Activated naive CD8-positive, alpha-beta T cell treated with anti-CD3 and anti-CD28 coated beads, Interleukin-2, amount 50 U/mL, for 24 hours (primary cell): ENCODE data around the gene DNAJC13.
"Not testable (repeated sequence)": the region's sequence is repeated elsewhere in the genome, so short reads cannot be mapped to it uniquely, and the experiment has no call there.

Source experiments
- ATAC-seq: fragments of 150-1000 bp; cut with Tn5 transposase; one replicate; pipeline ENCODE4 v1.10.0; 2021
- DNase-seq: peaks from one replicate; pipeline ENCODE4 v3.0.0; 2021
- H3K27ac Mint-ChIP-seq: one replicate; pipeline ENCODE4 v1.8.0; 2021; ENCODE audit warnings: mild to moderate bottlenecking, mixed read lengths
- H3K27me3 Mint-ChIP-seq: one replicate; pipeline ENCODE4 v1.8.0; 2021; ENCODE audit warnings: mixed read lengths
- H3K36me3 Mint-ChIP-seq: one replicate; pipeline ENCODE4 v1.8.0; 2021; ENCODE audit warnings: low read depth, mixed read lengths
- H3K4me1 Mint-ChIP-seq: one replicate; pipeline ENCODE4 v1.8.0; 2021; ENCODE audit warnings: mixed read lengths
- H3K4me3 Mint-ChIP-seq: one replicate; pipeline ENCODE4 v1.8.0; 2021; ENCODE audit warnings: mild to moderate bottlenecking, moderate library complexity, mixed read lengths
- H3K9me3 Mint-ChIP-seq: one replicate; pipeline ENCODE4 v1.8.0; 2021; ENCODE audit warnings: mixed read lengths

DNAJC13 gene

DNA sequence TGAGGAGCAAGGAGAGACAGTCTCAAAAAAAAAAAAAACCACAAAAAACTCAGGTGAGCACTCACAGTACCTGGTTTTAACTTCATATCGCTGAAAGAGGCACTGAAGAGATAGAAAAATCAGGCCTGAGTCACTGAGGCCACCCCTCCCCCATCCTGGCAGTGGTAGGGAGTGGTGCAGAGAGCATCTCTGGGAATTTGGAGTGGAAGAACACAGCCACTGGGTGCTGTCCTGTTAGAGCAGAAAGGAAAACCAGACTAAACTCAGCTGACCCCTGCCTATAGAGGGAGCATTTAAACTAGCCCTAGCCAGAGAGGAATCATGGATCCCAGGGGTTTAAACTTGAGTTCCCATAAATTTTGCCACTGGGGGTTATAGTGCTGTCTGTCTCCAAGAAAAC is 22.2 kb upstream of the DNAJC13 start:
- Mint-ChIP-seq H3K27ac (no peak overlapping the region), H3K9me3 (no peaks in the 10 kb centered on the region), H3K4me3 (no peak overlapping the region), H3K36me3 (no peaks in the 10 kb centered on the region), H3K27me3 (no peaks in the 10 kb centered on the region), H3K4me1 (peaks cover 4% of the 10 kb centered on the region)
- no peak for ATAC-seq
- DNase-seq = no peak

DNA sequence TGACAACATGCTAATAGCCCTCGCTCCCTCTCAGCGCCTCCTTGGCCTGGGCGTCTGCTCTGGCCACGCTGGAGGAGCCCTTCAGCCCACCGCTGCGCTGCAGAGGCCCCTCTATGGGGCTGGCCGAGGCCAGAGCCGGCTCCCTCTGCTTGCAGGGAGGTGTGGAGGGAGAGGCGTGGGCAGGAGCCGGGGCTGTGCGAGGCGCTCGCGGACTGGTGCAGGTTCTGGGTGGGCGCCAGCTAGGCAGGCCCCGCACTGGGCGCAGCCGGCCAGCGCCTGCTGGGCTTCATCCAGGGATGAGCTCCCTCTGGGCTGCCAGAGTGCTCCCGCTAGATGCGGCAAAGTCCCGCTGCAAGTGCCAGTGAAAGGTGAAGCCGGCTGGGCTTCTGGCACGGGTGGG is 21.0 kb upstream of the DNAJC13 start:
- Mint-ChIP-seq H3K4me3 (no peak overlapping the region), H3K36me3 (no peaks in the 10 kb centered on the region), H3K4me1 (peaks cover 4% of the 10 kb centered on the region), H3K9me3 (no peaks in the 10 kb centered on the region), H3K27ac (no peak overlapping the region), H3K27me3 (no peaks in the 10 kb centered on the region)
- DNase-seq (no peak), ATAC-seq (no peak)

DNA sequence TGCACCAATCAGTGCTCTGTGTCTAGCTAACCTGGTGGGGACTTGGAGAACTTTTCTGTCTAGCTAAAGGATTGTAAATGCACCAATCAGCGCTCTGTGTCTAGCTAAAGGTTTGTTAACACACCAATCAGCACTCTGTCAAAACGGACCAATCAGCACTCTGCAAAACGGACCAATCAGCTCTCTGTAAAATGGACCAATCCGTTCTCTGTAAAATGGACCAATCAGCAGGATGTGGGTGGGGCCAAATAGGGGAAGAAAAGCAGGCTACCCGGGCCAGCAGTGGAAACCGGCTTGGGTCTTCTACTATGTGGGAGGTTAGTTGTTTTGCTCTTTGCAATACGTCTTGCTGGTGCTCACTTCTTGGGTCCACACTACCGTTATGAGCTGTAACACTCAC is 20.5 kb upstream of the DNAJC13 start:
- H3K9me3 Mint-ChIP-seq, ATAC-seq, H3K4me1 Mint-ChIP-seq, H3K27ac Mint-ChIP-seq, H3K27me3 Mint-ChIP-seq, H3K4me3 Mint-ChIP-seq, H3K36me3 Mint-ChIP-seq, DNase-seq: not testable (repeated sequence)

DNA sequence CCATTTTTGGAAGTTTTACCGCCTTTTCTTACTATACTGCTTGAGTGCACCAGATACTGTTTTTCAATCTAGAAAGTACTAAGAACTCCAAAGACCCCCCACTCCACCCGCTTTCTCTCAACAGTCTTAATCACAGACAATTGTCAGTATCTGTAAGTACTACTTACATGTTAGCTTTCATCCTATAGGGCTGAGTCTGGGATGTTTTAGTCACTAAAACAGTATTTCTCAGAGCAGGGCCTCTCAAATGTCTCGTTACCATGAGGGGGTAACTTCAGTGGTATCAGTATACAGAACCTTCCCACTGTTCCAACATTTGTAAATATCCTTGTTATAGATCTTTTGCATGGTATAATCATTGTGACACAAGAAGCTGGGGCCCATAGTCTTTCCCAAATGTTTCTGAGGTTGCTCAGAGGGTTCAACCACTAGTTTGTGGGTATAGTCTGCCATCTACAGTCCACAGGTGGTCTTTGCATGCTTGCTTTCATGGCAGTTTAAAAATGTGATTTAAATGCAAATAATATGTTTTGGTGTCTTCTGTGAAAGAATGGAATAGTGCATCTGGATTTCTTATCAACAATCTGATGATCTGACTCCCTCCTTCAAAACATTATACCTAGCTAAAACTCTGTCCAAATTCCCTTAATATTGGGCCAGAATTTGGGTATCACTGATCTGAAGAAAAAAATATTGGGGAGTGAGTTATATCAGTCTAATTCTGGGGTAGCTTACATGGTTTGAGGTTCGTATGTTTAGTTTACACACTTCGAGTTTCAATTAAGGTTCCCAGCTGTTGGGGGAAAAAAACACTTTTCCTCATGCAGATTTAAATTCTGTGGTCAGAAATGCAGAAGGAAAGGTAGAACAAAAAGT is 18.0 kb upstream of the DNAJC13 start:
- ATAC-seq (peak; percentile 61), DNase-seq (no peak)
- H3K27ac Mint-ChIP-seq = no peak overlapping the region
- no peaks in the 10 kb centered on the region for H3K9me3 Mint-ChIP-seq
- no peaks in the 10 kb centered on the region for H3K4me1 Mint-ChIP-seq
- H3K27me3 Mint-ChIP-seq = no peaks in the 10 kb centered on the region
- no peak overlapping the region for H3K4me3 Mint-ChIP-seq
- no peaks in the 10 kb centered on the region for H3K36me3 Mint-ChIP-seq

DNA sequence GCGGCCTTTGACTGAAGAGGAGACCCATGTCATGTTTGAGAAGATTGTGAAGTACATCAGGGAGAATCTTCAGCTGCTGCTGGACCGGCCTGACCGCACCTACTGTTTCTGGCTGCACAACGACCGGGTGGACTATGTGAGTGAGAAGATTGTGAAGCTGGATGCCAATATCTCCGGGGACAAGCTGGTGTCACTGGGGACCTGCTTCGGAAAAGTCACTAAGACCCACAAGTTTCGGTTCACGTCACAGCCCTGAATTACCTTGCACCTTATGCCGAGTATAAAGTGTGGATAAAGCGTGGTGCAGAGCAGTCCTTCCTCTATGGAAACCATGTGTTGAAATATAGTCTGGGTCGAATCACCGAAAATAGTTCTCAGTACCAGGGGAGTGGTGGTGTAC is 16.0 kb upstream of the DNAJC13 start:
- H3K36me3 Mint-ChIP-seq = no peaks in the 10 kb centered on the region
- no peak for DNase-seq
- no peak overlapping the region for H3K4me3 Mint-ChIP-seq

DNA sequence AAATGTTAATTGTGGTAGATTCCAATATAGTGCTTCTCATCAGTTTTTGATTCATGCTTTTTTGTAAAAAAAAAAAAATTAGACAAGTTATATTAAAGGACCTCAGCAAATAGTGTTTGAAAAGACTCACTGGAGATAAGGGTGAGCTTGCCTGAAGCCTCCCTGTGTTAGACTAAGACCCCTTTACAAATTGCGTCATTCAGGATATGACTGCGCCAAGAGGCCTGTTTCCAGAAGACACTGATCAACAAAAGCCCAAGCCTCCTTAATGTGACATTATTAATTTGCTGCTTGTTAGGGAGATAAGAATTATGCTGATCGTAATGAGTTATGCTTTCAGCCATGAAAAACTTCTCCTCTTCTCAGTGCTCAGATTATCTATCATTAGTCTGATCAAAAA is 13.0 kb upstream of the DNAJC13 start:
- ATAC-seq = no peak
- DNase-seq = no peak
- no peak overlapping the region for H3K4me3 Mint-ChIP-seq
- H3K36me3 Mint-ChIP-seq = no peaks in the 10 kb centered on the region
- H3K4me1 Mint-ChIP-seq = no peaks in the 10 kb centered on the region
- no peaks in the 10 kb centered on the region for H3K27me3 Mint-ChIP-seq
- no peak overlapping the region for H3K27ac Mint-ChIP-seq
- no peaks in the 10 kb centered on the region for H3K9me3 Mint-ChIP-seq

More for the DNA sequence above, 16.0 kb upstream of the DNAJC13 start:
- no peak overlapping the region for H3K27ac Mint-ChIP-seq
- no peaks in the 10 kb centered on the region for H3K4me1 Mint-ChIP-seq
- ATAC-seq = no peak
- H3K9me3 Mint-ChIP-seq = no peaks in the 10 kb centered on the region
- H3K27me3 Mint-ChIP-seq = no peaks in the 10 kb centered on the region

DNA sequence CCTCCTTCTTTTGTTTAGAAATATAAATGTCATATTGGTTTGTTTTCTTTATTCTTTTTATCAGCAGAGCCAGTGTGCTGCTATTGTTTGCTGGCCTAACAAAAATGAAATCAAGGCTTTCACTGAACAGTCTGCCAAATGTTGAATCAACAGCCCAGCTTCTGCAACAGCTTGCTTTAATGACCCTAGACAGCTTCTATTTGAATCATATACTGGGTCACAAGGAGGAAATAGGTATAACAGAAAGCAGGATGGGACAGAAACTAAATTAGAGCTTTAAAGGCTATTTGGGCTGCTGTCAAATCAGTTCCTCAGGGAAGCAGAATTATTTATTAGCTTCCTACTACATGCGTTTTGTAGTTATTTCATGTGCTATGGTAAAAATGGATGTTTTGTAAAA is 12.1 kb upstream of the DNAJC13 start:
- Mint-ChIP-seq H3K4me1 (no peaks in the 10 kb centered on the region), H3K27ac (no peak overlapping the region), H3K4me3 (no peak overlapping the region), H3K27me3 (no peaks in the 10 kb centered on the region), H3K9me3 (no peaks in the 10 kb centered on the region), H3K36me3 (no peaks in the 10 kb centered on the region)
- DNase-seq = no peak
- ATAC-seq = no peak

DNA sequence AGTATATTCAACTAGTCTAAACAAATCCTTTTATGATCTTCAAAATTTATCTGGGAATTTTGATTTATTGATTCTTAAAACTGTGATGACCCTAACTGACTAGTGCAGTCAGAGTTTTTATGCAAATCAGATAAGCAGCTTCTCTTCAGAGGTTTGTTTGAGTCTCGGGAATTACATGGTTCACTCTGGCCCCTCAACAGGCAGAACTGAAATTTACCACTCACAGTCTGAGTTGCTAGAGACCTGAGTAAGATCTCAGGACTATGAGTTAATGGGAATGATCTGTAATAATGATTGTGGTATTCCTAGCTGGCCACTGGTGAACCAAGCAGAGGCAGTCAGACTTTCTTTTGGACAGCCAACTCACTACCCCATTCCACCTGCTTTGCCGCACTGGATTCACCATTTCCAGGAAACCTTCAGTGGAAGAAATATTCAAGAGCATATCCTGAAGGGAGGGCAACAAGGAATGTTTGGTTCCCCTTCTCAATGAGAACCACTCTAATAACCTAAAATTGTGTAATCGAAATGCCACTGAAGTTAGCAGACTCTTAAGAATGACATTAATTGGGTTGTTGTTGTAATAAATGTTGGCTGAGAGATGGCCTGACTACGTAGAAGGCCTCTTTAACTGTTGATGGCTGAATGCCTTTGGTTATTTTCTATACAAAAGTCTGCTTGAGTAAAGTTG is 11.5 kb upstream of the DNAJC13 start:
- H3K9me3 Mint-ChIP-seq = no peaks in the 10 kb centered on the region
- H3K4me3 Mint-ChIP-seq = no peak overlapping the region
- ATAC-seq (no peak), DNase-seq (no peak)
- H3K36me3 Mint-ChIP-seq = no peaks in the 10 kb centered on the region
- no peaks in the 10 kb centered on the region for H3K4me1 Mint-ChIP-seq
- H3K27me3 Mint-ChIP-seq = no peaks in the 10 kb centered on the region
- H3K27ac Mint-ChIP-seq = no peak overlapping the region

DNA sequence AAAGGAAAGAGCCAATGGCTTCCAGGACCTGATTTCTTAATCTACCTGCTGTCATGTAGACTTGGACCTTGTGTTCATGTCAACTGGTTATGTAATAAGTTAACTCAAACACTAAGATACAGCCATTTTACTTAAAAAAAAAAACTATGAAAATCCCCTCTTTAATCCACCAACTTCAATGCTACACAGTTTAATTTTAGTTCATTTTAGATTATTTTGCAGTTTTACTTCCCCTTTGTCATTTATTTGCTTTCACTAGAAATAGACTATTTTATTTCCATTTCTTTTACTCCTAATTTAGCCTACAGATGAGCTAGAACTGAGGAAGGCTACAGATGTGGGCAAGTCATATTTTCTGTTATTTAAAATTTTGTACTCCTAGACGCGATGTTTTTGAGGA is 10.7 kb upstream of the DNAJC13 start:
- Mint-ChIP-seq H3K9me3 (no peaks in the 10 kb centered on the region), H3K4me1 (no peaks in the 10 kb centered on the region), H3K4me3 (no peak overlapping the region), H3K36me3 (no peaks in the 10 kb centered on the region), H3K27me3 (no peaks in the 10 kb centered on the region), H3K27ac (no peak overlapping the region)
- no peak for ATAC-seq
- DNase-seq = no peak

DNA sequence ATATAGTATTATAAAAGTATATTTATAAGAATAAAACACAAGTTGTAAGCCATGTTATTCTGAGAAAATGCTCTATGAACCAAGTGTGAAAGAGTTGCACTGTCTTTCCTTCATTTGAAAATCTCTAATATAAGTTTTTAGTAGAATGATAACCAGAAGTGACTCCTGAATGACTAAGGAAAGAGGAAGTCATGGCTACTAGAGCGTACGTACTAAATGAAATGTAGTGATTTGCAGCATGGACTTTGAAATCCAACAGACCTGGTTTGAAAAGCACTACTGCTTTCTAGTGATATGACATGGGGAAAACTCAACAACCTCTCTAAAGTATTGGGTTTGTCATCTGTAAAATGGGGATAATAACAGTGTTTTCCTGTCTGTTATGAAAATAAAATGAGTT is 10.3 kb upstream of the DNAJC13 start:
- no peak overlapping the region for H3K27ac Mint-ChIP-seq
- no peaks in the 10 kb centered on the region for H3K4me1 Mint-ChIP-seq
- no peaks in the 10 kb centered on the region for H3K9me3 Mint-ChIP-seq
- no peaks in the 10 kb centered on the region for H3K27me3 Mint-ChIP-seq
- DNase-seq = no peak
- no peaks in the 10 kb centered on the region for H3K36me3 Mint-ChIP-seq
- no peak overlapping the region for H3K4me3 Mint-ChIP-seq
- ATAC-seq = no peak

DNA sequence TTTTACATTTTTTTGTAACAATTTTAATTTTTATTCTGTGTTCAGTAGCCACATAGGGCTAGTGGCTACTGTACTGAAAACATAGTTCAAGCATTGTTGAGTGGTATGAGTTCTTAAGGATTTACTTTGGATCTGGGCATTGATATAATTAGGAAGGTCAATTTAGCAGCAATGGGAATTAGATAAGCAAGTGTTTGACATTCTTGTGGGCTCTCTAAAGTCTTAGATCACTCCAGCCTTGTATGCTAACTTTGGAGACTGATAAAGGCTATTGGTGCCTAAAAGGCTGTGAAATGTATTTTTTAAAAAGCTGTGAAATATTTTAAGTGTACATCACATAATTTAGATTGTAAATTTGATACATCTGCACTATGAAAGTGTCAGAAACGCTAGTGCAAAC is 2.5 kb upstream of the DNAJC13 start:
- ATAC-seq = no peak
- H3K27ac Mint-ChIP-seq = no peak overlapping the region
- peaks cover 2% of the 10 kb centered on the region for H3K36me3 Mint-ChIP-seq
- H3K4me1 Mint-ChIP-seq = peaks cover 27% of the 10 kb centered on the region
- no peak for DNase-seq
- H3K27me3 Mint-ChIP-seq = no peaks in the 10 kb centered on the region
- H3K4me3 Mint-ChIP-seq = no peak overlapping the region
- H3K9me3 Mint-ChIP-seq = no peaks in the 10 kb centered on the region

DNA sequence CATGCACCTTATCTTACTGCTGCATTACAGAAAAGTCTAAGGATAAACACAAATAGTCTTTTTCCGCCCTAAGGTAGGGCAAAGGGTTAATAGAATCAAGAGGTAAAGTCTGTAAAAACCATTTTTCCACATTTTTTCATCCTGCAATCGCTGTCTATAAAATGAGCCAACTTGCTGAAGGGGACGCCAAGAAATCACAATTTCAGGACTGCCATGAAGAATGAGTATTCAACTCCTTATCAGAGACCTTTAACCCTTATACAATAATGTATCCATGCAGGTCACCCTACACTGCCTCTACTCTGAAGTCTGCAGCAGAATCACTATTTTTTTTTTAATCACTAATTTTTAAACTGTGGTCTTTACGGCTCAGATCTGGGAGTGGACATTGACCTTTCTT is 1.1 kb upstream of the DNAJC13 start:
- no peak overlapping the region for H3K27ac Mint-ChIP-seq
- H3K27me3 Mint-ChIP-seq = no peaks in the 10 kb centered on the region
- DNase-seq = no peak
- no peak for ATAC-seq
- peaks cover 9% of the 10 kb centered on the region for H3K36me3 Mint-ChIP-seq
- no peaks in the 10 kb centered on the region for H3K9me3 Mint-ChIP-seq
- peaks cover 40% of the 10 kb centered on the region for H3K4me1 Mint-ChIP-seq
- no peak overlapping the region for H3K4me3 Mint-ChIP-seq

DNA sequence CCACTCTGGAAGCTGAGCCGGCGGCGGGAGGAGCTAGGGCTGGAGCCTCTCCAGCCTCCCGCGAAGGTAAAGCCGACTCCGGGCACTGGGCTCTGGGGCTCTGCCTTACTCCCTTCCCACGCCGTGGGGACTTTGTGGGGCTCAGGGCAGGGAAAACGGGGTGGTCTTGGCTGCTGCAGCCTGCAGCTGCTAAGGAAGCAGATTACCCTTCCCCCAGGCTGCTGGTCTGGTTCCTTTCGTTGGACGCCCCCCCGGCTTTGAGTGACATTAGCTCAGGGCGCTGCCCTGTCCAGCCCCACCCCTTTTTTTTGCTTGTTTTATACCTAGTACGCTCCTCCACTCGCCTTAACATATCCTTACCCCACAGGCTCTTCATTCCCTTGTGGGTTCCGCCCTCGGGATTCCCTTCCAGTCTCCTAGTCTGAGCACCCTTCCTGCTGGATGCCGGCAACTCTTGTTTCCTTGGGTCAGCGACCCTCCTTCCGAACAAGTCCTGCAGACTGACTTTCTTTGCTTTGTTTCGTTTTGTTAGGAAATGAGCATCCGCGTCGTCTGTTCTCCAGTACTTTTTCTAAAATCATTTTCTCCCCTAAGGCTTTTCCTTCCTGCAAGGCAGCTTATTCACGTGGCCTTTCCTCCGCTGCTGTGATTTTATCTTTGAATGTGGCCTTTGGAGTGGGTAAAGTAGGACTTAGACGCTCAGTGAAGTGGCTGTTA is 551 bp downstream of the DNAJC13 start:
- DNase-seq = peak; percentile 59
- peak overlapping the region; percentile 98 for H3K4me3 Mint-ChIP-seq
- peak; percentile 53 for ATAC-seq
- no peaks in the 10 kb centered on the region for H3K27me3 Mint-ChIP-seq
- H3K27ac Mint-ChIP-seq = peak overlapping the region; percentile 93
- H3K4me1 Mint-ChIP-seq = peaks cover 43% of the 10 kb centered on the region
- no peaks in the 10 kb centered on the region for H3K9me3 Mint-ChIP-seq
- H3K36me3 Mint-ChIP-seq = peaks cover 10% of the 10 kb centered on the region

DNA sequence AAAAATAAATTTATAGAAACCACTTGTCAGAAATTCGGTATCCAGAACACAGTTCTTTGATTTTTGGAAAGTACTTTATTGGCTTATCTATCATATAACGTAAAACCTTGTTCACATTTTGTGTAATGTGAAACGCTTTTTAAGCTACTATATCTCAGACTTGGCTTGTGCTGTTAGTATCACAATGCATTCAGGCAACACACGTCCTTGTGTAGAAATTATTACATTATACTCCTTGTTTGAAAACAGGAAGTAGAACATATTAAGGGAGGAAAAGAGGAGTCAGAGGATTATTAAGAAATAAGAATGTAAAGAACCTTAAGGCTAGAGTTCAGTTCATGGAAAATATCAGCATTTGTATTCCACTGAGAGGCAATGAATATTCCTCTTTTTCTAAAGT is 1.6 kb downstream of the DNAJC13 start:
- H3K36me3 Mint-ChIP-seq = peaks cover 10% of the 10 kb centered on the region
- H3K27me3 Mint-ChIP-seq = no peaks in the 10 kb centered on the region
- peak overlapping the region; percentile 69 for H3K27ac Mint-ChIP-seq
- DNase-seq = no peak
- peaks cover 49% of the 10 kb centered on the region for H3K4me1 Mint-ChIP-seq
- H3K4me3 Mint-ChIP-seq = peak overlapping the region; percentile 98
- H3K9me3 Mint-ChIP-seq = no peaks in the 10 kb centered on the region
- ATAC-seq = no peak

DNA sequence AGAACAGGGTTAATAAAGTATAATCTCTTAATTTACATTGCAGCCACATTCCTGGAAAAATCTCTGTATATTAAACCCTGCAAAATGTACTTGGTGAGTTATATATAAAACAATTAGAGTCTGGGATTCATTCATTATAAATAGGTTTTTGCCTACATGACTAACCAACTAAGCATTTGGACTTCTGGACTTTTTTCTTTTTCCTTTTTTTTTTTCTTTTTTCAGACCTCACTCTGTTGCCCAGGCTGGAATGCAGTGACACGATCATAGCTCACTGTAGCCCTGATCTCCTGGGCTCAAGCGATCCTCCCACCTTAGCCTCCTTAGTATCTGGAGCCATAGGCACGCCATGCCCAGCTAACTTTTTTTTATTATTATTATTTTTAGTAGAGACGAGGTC is 4.5 kb downstream of the DNAJC13 start:
- no peaks in the 10 kb centered on the region for H3K9me3 Mint-ChIP-seq
- H3K27ac Mint-ChIP-seq = no peak overlapping the region
- H3K4me3 Mint-ChIP-seq = no peak overlapping the region
- H3K36me3 Mint-ChIP-seq = peaks cover 14% of the 10 kb centered on the region
- no peaks in the 10 kb centered on the region for H3K27me3 Mint-ChIP-seq
- H3K4me1 Mint-ChIP-seq = peaks cover 36% of the 10 kb centered on the region
- DNase-seq = no peak
- no peak for ATAC-seq
